Hindlimb muscle (tissue), 1 donor: ENCODE measurements around the gene KIF16B. TPM values are rescaled to one million over a fixed set of nuclear protein-coding genes. Genes with fewer than 3 reads are reported as not detected.

Experiments
- DNase-seq: peaks from one replicate; pipeline ENCODE4 v3.0.0-alpha.2; 2013
- polyA plus RNA-seq: library from polyadenylated mRNA; unstranded; fragments of 120-200 nt; gene quantifications from one replicate; pipeline ENCODE4 v1.2.1, GENCODE V29; 2013; ENCODE audit not compliant: insufficient read length

The KIF16B gene
- polyA plus RNA-seq, 1 donor: 35.1 TPM

DNA sequence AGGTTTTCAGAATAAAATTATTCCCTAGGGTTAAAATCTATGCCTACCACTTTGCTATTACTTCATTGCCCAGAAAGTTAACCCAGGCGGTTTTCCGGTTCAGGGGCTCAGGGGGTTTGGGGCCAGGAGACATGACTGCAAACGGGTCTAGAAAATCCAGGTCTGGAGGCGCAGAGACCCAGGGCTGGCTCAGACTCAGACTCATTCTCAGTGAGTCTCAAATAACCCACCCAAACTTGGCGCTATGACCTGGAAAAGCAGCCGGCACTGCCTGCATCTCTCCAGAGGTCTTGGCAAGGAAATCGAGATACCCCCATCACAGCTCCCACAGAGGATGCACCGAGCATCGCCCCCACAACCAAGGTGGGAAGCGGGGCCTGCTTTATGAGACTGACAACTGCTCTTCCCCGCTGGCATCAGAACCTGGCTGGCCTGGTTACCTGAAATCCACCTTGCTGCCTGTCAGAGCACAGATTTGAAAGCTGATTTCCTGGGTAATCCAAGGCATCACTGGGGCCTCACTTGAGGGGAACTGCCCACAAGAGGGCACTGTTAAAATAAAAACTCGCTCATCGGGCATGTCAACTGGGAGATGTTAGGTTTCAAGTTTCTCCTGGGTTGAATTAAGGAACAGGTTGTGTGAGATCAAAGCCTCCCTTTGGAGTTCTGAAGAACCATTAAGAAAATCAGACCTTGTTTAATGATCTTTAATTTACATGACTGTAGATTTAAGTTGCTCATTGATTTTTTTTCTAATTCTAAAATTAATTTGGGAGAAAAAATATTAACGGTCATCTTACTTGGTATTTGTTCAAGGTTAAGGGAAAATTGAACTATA lies 55.1 kb downstream of the KIF16B start:
- peak; percentile 16 for DNase-seq

DNA sequence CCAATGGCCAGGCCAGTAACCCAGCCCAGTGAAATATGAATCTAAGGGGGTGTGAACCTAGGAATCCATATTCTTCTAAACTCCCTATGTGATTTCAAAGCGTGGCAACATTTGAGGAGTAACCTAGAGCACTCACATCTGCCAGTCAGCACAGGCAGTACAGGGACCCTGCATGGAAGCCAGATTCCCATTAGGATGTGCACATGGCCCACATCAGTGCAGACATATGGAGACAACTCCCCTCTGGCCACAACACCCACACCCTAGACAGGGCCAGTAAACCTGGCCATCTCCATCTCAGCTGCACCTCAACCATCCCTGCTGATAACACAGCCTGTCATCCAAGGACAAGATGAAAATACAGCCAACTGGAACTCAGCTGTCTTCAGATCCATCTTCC lies 56.5 kb downstream of the KIF16B start:
- no peak for DNase-seq

DNA sequence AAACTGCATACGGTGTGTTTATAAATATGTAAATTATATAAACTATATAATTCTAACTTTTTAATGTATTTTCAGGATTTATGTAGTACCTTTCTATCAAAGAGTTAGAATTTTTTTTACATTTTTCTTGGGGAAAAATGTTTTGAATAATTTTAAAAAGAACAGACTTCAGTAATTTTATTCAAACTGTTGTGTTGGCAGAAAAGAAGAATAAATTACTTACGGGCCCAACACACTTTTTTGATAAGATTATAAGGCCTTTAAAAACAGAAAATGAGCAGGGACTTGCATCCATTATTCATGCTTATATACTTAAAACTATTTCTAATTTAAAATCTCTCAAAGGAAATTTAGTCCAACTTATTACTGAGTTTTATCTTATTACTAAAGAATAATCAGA lies 58.2 kb downstream of the KIF16B start:
- no peak for DNase-seq

DNA sequence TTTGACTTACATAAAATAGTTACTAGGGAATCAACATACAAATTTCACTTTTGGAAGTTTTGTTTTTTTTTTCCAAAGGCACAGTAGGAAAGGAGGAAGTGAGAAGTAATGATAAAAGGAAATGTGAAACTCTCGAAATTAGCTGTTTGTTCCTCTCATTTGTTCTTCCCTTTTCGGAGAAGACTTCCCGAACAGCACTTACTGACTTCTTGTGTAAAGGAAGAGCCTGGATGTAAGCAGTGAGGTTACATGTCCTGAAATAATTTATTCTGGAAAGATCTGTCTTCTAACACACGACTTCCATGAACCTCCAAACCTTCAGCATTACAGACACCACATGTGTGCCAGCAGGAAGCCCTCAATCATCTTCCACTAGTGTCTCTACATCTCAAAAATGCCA lies 59.1 kb downstream of the KIF16B start:
- no peak for DNase-seq

DNA sequence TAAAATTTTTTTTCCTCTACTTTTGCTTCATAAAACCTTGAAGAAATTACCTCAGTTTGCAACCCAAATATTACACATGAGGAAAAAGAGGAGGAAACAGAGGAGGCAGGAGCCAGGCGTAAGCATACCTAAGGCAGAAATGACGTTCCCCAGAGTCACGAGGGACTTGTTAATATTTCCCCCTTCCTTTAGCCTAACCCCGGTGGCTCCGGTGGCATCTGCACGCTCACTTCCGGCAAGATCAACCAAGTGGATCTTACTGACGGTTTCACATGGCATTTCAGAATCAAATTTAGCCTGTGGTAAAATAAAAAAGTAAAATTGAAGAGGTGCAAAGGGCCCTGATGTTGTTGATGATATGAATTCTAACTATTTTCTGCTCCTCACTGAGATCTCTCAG lies 67.4 kb downstream of the KIF16B start:
- no peak for DNase-seq

DNA sequence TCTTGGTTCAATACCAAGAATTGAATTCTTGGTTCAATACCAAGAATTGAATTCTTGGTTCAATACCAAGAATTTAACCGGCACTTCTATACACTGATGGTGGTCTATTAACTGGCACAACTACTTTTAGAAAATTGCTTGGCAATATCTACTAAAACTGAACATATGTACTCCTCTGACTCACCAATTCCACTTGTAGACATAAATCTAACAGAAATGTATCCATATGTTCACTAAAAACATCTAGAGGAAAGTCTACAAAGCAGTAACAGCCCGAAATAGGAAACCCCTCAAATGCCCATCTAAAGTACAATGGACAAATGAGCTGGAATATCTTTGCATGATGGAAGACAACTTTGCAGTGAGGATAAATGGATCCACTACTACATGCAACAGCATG lies 71.9 kb downstream of the KIF16B start:
- no peak for DNase-seq

DNA sequence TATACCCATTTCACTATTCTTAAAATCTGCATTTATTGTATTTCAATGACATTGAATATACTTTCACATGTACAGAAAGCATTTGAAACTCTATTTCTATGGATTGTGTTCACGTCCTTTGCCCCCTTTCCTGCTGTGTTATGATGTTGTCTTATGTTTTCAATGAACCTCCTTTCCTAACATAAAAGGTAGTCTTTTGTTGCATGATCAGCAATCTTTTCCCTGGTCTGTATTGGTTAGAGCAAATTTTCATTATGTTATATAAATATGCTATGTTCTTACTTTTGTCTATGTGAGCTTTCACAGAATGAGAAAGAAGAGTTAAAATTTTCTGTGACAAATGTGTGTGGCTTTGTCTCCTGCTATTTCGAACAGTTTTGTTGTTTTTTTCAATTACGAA lies 73.1 kb downstream of the KIF16B start:
- no peak for DNase-seq

DNA sequence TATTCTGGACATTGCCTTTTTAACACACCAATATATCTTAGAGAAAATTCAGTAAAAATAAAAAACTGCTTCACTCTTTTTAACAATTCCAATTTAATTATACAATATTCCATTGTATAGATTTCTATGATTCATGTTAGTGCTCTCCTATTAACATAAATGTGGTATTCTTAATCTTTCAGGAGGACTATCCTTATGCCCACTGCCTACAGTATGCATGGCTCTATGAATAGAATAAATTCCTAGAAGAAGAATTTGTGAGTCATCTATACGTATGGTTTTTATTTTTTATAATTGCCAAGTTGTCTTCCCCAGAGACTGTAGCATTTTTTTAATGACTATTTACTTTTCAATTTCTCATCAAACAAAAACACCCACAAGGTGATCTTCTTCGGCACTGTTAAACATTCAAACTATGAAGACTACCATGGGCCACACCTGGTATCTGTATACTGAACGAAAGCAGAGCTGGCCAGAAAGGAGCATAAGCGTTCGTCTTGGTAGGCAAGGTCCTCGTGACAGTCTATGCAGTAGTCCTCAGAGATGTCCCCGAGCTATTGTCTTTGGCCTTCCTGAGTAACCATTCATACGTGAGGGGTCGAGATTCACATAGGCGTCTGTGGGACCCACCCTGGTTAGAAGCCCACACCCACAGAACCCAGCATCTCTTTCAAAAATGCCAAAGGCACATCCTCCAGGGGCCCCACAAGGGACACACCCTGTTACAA lies 74.6 kb downstream of the KIF16B start:
- DNase-seq: no peak

DNA sequence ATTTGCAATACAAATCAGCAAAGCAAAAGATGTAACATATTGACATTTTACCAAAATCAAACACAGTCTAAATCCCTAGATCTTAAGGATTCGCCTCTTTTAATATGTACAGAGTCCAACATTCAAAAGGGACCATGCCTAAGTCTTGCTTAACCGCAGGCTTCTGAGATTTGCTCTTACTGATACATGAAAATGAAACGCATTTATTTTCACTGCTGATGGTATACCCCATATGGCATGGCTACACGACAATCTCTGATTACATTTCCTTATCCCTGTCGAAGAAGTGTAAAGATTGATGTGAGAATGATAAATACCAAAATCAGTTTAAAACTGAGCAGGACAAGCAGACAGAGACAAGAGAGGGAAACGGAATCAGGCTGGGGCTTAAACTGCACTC lies 75.4 kb downstream of the KIF16B start:
- DNase-seq: no peak

DNA sequence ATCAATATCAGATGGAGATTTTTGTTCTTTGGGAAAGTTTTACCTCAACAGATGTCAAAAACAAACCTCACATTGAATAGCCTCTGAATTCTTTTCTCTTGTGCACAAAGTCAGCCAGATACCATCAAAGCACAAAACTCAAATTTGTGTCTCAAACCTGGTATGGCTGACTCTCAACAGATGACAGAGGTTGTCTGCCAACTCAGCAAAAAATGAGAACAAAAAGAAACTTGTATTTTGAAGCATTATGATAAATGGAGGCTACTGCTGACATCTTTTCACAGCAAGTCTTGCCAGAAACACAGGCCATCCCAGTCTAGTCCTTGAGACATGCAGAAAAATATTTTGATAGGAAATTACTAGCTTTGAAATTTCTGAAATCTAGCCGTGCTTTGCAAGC lies 79.8 kb downstream of the KIF16B start:
- no peak for DNase-seq

DNA sequence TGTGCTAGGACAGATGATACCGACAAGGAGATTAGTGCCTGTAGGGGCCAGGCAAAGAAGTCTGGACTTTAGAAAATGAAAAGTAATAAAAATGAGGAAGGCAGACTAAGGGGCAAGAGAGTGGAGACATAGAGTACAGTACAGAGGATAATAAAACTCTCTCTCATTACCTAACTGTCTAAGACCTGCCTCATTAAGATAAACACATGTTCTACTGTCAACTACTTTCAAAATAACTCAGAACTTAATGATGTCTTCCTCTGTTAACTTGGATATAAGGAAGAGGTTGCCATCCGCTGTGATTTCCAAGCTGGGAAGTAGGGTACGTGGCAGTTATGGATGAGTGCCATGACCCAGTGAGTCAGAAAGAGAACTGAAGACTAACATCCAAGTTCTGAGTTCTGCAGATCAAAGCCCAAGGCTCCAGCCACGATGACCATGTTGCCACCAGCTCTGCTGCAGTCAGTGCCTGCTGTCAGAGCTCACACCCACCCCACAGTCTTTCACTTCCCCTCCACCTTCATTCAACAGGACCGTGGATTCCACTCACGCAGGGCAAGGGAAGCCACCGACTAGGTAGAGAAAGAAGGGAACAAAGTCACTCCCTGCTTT lies 81.8 kb downstream of the KIF16B start:
- no peak for DNase-seq

DNA sequence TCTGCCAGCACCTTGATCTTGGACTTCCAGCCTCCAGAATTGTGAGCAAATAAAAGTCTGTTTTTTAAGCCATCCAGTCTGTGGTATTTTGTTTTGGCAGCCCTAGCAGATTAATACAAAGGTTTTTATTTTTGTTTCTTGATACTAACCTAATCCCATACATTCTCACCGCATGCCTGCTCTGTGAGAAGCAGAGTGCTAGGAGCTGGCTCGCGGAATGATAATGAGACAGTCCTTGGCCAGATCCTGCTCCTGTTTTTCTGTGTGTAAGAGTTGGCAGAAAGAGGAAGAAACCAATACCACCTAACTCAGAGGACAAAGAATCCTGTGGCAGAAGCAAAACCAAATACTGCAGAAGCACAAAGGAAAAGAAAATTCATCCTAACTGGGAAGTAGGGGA lies 82.6 kb downstream of the KIF16B start:
- no peak for DNase-seq

DNA sequence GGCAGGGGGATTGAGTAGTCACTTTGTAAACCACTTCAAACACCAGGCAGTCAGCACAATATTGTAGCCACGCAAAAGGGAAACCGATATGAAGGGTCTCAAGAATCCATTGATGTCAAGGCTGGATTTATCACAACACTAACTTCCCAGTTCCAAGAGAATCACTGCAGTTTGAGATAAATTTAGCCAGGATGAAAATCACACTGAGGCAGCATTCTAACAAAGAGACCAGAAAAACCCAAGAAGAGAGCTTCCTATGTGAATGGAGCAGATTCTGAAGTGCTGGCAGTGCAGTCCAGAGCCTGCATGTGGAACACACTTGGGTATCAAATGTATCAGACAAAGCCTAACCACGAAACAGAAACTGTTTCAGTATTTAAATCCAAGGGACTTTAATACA lies 84.6 kb downstream of the KIF16B start:
- no peak for DNase-seq

DNA sequence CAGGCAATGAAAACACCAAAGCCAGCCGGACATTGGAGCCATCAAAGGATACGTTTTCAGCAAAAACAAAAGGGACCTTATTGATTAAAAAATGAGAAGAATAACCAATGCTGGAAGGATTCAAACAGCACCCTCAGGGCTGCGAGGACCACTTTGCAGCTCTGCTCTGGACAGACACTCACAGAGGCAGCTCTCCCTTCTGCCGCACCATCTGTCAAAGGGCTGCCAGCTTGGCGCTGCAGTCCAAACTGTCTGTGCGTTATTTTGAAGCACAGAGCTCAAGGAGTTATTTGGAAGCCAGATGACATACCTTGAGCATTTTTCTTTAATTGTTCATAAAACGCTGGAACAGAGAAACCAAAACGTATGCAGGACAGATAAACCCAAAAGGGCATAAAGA lies 85.2 kb downstream of the KIF16B start:
- DNase-seq: no peak

DNA sequence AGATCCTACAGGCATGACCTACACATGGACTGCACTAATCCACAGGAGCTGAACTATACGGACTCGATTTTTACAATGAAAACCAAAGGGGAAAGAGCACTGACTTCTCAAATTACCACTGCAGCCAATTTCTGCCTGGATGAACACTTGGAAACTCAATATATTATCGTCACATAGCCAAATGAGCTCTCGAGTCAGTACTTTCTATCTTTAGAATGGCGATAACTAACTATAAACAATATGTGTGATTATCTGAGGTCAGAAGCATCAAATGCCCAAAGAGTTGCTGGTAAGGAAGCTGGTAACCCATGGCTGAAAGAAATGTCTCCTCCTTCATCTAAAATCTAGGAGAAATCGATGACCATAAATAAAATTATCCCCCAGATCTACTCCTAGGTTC lies 86.7 kb downstream of the KIF16B start:
- no peak for DNase-seq

DNA sequence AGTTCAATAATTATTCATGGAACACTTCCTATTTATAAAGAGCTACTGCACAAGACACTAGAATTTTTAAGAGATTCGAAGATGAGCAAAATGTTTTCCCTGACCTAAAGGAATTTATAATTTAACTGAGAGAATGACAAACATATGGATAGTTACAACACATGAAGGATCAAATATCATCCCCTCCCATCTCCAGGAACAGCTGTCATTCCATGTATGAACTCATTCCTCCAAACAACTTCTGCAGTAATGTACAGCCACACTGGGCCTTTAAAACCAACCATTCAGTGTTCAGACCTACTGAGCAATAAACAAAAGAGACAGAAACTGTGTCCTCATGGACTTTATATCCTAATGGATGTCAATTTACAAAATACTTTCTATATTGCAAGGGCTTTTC lies 87.8 kb downstream of the KIF16B start:
- DNase-seq: peak; percentile 53

DNA sequence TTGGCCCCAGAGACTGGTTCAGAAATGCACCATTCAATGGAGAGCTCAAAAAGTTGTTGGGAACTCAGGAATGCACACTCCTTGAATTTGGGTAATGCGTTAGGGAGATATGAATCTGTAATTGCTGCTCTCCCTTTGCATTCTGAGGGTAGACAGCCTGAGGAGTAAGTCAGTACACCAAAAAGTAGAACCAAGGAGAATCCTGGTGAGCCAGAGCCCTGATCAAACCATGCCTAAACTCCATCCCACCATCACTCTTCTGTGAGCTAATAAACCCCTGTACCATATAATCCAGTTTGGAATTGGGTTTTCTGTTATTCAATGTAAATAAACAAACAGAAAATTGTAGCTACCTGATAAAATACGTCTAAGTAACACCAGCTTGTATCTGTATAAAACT lies 90.2 kb downstream of the KIF16B start:
- DNase-seq: no peak

DNA sequence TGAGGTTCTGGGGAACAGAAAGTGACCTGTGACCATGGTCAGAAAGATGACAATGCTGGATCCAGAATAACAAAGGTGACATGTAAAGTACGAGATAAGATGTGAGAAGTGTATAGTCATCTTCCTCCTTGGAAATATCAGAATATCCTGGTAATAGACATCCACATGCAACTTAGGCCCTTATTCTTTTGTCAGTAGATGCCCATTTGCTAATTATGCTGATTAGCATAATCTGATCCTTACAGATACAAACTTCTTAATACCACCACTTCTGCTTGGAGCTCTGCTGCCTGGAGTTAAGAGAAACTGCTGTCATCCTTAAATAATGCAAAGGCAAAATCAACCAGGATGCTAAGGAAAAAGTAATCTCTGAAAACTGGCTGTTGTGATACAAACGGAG lies 91.3 kb downstream of the KIF16B start:
- no peak for DNase-seq

DNA sequence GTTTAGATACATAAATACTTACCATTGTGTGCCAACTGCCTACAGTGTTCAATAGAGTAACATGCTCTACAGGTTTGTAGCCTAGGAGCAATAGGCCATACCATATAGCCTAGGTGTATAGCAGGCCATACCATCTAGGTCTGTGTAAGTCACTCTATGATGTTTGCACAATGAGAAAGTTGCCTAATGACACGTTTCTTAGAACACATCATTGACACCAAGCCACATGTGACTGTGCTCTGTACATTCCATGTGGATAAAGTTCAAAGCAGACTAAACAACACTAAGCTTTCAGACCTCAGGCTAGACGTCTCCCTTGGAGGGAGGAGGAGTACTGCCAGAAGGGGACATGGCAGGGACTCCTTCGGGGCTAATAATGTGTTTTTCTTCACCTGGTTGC lies 93.6 kb downstream of the KIF16B start:
- no peak for DNase-seq

DNA sequence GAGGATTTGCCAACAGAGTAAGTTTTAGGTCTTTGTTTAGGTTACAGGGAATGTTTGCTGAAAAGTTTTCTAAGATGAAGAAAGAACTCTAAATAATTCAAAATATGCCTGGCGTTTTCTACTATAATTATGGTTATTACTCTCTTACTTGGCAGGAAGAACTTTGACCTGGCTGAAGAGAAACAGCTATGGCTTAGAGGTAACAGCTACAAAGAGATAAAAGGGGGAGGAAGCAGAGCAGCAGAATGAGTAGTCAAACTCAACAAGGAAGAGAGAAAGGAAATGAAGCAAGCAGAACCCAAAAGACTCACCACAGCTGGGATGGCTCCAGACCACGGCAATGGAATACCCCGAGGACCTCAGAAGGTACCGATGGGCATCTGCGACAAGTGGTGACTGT lies 95.6 kb downstream of the KIF16B start:
- no peak for DNase-seq

DNA sequence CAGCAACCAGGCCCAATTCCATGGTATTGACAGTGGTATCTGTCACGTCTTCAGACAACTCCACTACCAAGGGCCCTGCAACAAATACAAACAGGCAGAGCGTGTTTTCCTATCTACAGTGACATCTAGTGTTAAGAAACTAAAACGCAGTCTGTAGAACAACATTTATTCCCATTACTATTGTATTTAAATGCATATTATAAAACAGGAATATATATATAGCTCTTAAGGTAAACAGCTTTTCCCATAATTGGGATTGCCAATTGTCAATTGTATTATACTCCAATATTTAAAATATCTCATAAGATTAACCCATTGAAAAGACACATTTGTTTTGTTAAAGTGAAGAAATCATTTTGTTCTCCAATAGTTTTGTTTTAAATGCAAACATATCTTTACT lies 97.2 kb downstream of the KIF16B start:
- DNase-seq: peak; percentile 63

DNA sequence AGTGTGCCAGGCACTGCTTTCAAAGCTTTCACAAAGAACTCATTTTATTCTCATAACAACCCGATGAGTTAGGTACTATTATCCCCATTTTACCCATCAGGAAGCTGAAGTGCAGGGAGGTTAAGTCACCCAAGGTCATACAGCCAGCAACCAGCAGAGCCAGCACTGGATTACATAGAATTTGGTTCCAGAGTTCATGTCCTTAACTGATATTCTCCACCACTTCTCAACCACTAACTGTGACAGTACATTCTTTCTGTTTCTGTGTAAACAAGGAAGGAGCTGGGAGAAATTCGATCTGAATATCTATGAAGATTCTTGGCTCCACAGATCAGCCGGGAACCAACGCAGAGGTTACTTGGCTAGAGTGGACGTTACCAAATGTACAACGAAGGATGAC lies 98.0 kb downstream of the KIF16B start:
- DNase-seq: no peak

DNA sequence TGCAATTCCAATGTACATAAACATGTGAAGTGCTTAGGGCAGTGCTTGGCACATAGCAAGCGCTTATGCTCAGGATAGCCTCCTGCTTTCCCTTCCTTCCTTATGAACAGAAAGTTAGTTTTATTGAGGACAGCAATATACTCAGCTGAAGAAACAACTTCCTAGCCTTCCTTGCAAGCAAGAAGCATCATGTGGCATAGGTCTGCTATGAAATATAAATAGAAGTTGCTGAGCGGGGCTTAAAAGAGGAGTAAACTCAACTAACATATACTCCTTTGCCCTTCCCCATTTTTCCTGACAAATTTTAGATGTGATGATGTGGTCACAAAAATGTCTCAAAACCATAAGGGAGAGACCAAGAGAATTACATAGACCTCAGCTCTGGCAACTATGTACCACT lies 98.9 kb downstream of the KIF16B start:
- no peak for DNase-seq
